HG03558 (cell line): Measurements from ENCODE around the gene ZNF524.
A peak's percentile ranks its signal among the peaks of the same experiment; 100 is the strongest.
"Not testable (repeated sequence)": the region's sequence is repeated elsewhere in the genome, so short reads cannot be mapped to it uniquely, and the experiment has no call there.

Experiments used
- ATAC-seq: cut with Tn5 transposase; IDR thresholded peaks from one replicate; pipeline ENCODE4 v1.9.1; 2021; ENCODE audit warnings: moderate number of reproducible peaks; ENCODE audit not compliant: unreplicated experiment; ENCODE audit errors: extremely low read depth

ZNF524 gene, protein sequence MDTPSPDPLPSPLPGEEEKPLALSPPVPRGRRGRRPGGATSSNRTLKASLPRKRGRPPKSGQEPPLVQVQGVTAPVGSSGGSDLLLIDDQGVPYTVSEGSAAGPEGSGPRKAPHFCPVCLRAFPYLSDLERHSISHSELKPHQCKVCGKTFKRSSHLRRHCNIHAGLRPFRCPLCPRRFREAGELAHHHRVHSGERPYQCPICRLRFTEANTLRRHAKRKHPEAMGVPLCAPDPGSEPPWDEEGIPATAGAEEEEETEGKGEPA

DNA sequence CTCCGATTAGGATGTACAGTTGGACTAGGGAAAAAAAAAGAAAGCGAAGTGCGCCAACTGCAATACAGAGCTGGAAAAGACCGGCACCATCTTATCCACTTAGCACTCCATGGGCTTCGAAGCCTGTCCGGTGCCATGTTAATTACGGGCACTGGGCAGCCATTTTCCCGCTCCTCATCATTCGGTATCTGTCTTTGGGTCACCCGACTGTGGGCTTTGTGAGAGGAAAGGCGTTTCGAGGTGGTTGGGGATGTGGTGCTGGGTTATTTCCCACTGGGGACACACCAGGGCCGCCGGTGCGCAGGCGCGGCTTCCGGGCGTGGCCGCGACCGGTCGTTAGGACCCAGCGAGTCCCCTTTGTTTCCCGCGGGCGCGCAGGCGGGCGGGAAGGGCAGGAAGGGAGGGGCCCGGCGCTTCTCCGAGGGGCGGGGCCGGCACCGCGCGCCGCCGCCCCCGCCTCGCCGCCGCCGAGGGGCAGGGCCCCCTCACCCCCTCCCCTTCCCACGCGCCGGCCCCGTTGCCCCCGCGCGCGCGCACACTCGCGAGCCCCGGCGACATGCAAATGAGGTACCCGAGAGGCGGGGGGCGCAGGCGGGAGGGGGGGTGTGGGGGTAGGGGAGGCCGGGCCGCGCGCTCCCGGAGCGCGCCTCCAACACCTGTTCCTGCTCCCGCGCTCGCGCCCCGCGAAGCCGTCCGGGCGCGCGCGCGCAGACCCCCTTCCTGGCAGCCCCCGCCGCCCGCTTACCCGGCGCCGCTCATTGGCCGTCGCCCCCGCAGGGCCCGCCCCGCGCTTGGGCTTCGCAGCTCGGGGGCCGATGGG is at the start of gene ZNF524:
Gene ZNF524, plus strand, starts transcription at position 447 of the 820 bp plus-strand sequence. CDS start 1,825 bp downstream, outside the sequence.
- ATAC-seq = peak; percentile 20

DNA sequence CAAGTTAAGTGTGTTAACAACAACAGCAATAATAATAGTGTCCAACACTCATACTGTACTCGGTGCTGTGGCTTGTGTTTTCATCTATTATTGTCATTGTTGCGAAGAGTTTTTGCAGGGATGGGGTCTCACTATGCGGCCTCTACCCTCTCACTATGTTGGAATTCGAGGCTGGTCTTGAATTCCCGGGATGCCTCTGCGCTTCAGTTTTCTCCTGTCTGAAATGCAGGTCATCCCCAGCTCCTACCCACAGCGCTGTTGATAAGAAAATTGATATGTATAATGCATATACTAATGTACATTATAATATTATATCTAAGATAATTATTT is 49.8 kb upstream of the ZNF524 start:
- no peak for ATAC-seq

DNA sequence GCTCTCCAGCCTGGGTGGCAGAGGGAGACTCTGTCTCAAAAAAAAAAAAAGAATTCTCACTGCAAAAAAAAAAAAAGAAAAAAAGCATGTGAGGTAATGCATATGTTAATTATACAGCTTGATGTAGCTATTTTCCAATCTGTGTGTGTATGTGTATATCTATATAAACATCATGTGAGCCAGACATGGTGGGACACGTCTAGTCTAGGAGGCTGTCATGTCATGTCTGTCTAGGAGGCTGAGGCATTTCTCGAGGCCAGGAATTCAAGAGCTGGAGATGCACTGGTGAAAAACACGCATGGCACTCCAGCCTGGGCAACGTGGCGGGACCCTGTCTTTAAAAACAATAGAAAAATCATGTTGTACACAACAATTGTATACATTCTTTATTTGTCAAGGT is 47.9 kb upstream of the ZNF524 start:
- ATAC-seq = no peak

DNA sequence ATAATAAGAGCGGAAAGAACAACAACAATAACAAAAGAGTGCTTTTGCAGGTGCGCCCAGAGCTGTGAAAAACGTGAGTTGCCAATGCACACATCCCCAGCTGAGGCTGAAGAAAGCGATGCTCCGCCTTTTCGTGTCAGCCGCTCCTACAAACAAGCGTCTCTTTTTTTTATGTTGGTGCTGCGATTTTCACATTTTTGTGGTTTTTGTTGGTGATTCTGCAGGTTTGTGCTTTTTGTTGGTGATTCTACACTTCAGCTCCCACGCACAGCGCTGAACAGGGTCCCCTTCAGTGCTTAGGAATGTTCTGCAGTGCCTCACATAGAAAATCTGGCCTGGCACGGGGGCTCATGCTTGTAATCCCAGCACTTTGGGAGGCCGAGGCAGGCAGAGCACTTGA is 47.5 kb upstream of the ZNF524 start:
- ATAC-seq = no peak

DNA sequence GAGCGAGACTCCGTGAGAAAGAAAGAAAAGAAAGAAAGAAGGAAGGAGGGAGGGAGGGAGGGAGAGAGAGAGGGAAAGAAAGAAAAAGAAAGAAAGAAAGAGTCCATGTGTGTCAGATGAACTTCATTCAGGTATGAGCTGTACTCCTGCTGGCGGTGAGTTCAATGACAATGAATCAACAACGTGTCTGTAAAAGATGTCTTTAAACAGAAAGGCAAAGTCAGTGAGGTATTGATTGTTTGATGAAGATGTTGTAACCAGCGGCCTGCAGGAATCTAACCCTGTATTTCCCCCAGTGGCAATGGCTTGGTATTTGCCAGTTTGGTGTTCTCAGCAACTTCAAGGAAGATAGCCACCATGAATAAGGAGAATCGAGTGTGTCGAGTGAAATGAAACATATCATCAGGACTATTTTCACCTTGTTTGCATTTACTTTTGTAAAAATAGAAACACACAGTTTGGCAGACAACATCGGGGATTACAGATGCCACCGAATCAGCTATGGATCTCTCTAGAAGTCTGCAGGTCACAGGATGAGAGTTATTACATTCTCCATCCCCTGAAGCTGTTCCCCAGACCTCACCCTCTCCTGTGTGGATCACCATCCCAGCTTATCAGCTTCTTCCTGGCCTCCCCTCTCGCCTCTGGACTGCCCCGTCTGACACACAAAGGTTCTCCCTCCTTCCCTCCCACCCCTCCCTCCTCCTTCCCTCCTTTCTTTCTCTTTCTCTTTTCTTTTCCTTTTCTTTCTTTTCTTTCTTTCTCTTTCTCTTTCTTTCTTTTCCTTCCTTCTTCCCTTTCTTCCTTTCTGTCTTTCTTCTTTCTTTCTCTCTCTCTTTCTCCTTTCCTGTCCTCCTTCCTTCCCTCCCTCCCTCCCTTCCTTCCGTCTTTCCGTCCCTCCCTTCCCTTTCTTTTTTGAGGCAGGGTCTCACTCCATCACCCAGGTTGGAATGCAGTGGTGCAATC is 46.6 kb upstream of the ZNF524 start:
- no peak for ATAC-seq

DNA sequence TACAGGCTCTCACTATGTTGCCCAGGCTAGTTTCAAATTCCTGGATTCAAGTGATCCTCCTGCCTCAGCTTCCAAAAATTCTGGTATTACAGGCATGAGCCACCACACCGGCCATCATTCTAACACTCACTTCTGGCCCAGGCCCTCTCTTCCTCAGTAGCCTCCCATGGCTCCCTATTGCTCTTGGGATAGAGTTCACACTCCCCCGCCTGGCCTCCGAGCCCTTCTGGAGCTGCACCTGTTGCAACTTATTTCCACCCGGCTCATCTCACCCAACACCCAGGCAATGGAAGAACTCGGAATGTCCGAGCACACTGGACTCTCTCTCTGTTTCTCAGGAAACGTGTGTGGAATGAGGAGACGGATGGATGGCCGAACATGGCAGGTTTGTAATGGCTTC is 45.8 kb upstream of the ZNF524 start:
- no peak for ATAC-seq

DNA sequence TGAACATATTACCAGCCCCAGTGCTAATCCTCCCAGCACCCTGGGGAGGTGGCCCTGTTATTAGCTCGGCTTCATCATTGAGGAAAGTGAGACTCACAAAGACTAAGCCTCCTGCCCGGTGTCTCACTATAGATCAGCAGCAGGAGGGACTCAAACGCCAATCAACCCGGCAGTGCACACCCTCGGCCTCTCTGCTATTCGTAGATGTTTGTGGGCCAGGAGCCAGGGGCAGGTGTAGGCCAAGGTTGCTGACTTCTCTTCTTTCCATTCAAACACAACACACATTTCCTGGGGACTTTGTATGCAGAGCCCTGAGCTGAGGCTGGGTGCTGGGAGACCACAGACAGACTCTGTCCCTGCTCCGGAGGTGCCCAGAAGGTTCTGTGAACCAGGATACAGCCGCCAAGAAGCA is 45.3 kb upstream of the ZNF524 start:
- ATAC-seq = no peak

DNA sequence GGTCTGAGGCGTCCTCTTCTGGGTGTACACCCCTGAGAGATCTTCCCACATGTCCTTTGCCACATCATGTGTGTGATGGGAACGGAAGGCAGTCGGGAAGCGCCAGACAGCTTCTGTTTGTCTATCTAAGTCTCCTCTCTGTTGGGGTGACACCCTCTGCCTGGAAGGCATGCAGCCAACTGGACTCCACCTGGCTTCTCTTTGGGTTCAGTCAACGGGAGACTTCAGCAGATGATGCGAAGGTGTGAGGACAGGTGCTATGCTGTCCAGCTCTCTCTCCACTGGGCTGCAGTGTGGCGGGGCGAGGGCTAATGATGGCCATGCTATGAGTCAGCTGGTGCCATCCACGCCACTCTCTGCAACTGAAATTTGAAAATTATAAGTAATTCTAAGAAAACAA is 40.4 kb upstream of the ZNF524 start:
- no peak for ATAC-seq

DNA sequence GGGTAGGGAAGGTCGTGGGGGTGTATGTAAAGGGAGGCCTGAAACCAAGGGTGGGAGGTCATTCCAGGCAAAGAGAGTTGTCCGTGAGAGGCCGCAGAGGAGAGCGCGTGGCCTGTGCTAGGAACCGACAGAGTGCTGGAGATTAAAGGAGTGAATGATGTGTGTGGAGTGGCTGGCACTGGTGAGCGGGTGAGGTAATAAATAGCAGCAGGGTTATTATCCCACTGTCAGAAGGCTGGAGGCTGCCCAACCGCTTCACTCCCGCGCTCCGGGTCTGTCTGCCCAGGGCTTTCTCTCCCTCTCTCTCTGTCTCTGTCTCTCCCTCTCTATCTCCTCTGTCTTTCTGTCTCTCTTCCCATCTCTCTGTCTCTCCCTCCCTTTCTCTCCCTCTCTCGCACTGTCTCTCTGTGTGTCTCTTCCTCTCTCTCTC is 36.8 kb upstream of the ZNF524 start:
- no peak for ATAC-seq

DNA sequence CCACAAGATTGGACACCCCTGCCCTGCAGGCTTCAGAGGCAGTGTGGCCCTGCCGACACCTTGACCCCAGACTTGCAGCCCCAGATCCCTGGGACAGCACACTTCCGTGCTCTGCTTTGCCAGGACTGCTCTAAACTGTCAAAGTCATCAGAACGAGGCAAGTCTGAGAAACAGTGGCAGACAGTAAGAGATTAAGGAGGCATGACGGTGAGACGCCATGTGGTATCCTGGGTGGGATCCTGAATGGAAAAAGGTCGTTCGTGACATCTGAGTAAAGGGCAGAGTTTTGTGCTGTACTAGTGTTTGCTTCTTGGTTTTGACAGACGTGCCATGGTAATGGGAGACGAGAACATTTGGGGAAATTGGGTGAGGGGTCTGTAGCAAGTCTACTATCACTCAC is 33.3 kb upstream of the ZNF524 start:
- ATAC-seq = no peak

DNA sequence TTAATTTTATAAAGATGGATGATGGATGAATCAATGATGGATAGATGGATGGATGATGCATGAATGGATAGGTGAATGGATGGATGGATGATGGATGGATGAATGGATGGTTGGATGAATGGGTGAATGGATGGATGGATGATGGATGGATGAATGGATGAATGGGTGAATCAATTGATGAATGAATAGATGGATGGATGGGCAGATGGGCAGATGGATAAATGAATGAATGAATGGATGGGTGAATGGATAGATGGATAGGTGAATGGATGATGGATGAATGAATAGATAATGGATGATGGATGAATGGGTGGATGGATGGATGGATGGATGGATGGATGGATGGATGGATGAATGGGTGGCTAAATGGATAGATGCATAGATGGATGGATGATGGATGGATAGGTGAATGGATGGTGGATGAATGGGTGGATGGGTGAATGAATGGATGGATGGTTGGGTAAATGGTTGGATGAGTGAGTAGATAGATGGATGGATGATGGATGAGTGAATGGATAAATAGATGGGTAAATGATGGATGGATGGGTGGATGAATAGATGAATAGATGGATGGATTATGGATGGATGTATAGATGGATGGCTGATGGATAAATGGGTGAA is 32.3 kb upstream of the ZNF524 start:
- no peak for ATAC-seq

DNA sequence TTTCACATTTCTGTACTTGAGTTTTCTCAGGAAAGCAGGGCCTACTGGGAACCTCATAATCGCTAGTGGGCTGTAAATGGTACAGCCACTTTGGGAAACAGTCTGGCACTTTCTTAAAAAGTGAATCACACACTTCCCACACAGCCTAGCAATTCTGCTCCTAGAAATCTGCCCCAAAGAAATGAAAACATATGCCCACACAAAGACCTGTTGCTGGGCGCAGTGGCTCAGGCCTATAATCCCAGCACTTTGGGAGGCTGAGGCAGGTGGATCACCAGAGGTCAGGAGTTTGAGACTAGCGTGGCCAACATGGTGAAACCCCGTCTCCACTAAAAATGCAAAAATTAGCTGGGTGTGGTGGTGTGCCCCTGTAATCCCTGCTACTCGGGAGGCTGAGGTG is 30.6 kb upstream of the ZNF524 start:
- ATAC-seq = not testable (repeated sequence)

DNA sequence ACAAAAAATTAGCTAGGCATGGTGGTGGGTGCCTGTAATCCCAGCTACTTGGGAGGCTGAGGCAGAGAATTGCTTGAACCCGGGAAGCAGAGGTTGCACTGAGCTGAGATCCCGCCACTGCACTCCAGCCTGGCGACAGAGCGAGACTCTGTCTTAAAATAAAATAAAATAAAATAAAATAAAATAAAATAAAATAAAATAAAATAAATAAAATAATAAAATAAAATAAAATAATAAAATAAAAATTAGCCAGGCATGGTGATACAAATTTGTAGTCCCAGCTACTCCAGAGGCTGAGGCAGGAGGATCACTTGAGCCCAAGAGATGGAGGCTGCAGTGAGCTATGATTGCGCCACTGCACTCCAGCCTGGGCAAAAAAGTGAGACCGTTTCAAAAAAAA is 26.2 kb upstream of the ZNF524 start:
- ATAC-seq = not testable (repeated sequence)

DNA sequence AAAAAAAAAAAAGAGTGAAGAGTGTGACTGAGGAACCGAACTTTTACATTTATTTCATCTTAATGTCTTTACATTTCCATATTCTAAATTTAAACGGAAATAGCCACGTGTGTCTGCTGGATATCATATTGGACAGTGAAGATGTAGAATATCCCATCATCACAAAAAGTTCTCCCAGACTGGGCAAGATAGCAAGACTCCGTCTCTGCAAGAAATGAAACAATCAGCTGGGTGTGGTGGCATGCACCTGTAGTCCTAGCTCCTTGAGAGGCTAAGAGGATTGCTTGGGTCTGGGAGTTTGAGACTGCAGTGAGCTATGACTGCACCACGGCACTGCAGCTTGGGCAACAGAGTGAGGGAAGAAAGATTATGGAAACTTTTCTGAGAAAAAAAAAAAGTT is 23.3 kb upstream of the ZNF524 start:
- ATAC-seq = no peak

DNA sequence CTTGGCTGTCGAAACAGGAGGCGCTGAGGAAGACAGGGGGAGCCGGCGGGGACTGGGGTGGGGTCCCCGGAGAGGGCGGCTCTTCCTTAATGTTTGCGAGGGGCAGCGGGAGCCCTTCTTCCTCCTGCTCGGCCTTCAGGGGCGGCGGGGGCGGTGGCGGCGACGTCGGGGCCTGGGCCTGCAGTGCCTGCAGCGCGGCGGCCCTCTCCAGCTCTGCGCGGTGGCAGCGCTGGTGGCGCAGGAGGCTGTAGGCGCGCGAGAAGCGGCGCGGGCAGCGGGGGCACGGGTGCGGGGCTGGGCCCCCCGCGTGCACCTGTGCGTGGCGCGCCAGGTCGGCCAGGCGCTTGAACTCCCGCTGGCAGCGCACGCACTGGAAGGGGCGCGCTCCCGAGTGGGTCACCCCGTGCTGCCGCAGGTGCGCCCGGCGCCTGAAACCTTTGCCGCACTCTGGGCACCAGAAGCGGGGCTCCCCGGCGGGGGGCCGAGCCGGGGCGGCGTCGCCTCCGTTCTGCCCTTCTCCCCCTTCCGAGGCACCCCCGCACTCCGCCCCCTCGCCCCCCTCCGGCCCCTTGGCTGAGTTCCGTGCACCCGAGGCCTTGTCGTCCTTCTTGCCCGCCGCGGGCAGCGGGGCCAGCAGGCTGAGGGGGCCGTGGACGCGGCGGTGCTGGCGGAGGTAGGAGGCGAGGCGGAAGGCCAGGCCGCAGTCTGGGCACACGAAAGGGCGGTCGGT is 21.9 kb upstream of the ZNF524 start:
- no peak for ATAC-seq

DNA sequence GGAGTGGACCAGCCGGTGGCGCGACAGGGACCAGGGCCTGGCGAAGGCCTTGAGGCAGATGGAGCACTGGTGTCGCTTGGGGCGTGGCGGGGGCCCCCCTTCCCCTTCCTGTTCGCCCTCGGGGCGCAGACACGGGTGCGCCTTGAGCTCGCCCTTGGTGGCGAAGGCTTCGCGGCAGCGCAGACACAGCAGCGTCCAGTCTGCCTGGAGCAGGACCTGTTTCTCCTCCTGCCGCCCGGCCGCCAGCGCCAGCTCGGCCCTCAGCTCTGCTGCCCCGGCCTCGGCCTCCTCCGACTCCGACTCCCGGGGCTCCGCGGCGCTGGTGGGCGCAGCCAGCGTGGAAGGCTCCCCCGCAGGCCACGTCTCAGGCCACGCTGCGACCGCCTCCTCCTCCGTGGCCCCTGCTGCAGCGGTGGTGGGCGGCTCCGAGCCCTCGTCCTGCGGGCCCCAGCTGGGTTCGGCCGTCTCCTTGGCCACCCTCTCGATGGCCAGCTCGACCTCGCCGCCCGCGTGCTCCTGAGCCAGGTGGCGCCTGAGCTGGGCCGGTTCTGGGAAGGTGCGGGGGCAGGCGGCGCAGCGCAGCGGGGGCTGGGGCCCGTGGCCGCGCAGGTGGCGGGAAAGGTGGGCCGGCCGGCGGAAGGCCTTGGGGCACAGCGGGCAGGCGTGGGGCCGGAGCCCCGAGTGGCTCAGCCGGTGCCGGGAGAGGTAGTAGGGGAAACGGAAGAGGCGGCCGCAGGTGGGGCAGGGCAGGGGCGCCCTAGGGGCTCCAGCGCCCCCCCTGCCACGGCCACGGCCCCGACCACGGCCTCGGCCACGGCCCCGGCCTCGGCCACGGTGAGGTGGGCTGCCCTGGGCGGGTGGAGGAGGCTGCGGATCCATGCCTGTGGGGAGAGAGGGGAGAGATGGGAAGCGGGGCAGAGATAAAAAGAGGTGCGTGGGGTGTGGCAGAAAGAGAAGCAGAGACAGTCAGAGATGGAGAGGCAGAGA is 21.0 kb upstream of the ZNF524 start:
- no peak for ATAC-seq

DNA sequence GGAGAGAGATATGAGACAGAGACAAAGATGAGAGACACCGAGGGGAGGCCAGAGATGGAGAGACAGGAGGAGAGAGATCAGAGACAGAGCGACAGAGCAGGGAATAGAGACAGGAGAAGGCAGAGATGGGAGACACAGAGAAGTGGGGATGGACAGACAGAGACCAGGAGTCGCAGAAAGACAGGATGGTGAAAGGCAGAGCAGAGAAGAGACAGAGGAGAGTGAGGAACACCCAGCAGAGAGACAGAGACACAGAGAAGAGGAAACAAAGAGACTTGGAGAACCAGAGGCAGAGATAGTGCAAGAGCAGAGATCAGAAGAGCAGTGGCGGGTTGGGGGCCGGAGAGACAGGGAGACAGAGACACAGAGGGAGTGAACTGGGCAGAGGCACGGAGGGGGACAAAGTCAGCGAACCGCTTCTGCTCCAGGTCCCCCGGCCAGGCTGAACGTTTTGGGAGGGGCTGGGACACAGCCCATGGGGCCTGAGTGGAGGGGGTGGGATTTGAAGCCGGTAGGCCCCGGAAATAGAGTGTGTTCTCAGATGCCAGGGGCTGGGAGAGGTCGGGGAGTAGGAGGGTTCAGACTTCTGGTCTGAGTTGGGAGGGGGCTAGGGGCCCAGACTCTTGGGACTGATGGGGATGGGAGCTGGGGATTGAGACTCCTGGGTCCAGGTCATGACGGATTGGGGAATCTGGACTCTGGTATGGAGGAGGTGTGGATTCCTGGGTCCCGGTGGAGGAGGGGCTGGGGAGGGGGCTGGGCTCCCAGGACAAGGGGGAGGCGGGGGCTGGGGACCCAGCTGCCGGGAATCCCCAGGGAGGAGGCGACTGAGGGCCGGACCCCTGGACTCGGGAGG is 20.1 kb upstream of the ZNF524 start:
- ATAC-seq = no peak
